Activated T-cell treated with anti-CD3 and anti-CD28 coated beads for 48 hours (primary cell): ENCODE measurements around the gene OPCML.

ENCODE experiments used
- DNase-seq: peaks from one replicate; pipeline ENCODE4 v3.0.0-alpha.2; 2020; ENCODE audit warnings: low read depth

The OPCML gene

GRCh38 chr11:133409799-133410198 lies 122.5 kb downstream of the OPCML start:
- no peak for DNase-seq

- DNase-seq, result no peak
Measured at GRCh38 chr11:133408936-133409335, 123.4 kb downstream of the OPCML start.

GRCh38 chr11:133408402-133408801 lies 123.9 kb downstream of the OPCML start:
- DNase-seq, result no peak

GRCh38 chr11:133406489-133406888 lies 125.8 kb downstream of the OPCML start:
- no peak for DNase-seq

- peak; percentile 1 for DNase-seq
Measured at GRCh38 chr11:133403900-133404299, 128.4 kb downstream of the OPCML start.

GRCh38 chr11:133402551-133402950 lies 129.8 kb downstream of the OPCML start:
- DNase-seq, result no peak

GRCh38 chr11:133399855-133400625 lies 132.3 kb downstream of the OPCML start:
- no peak for DNase-seq

- no peak for DNase-seq
Measured at GRCh38 chr11:133399294-133399693, 133.0 kb downstream of the OPCML start.

GRCh38 chr11:133390803-133391202 lies 141.5 kb downstream of the OPCML start:
- no peak for DNase-seq

GRCh38 chr11:133388975-133389568 lies 143.2 kb downstream of the OPCML start:
- DNase-seq, result no peak

- no peak for DNase-seq
Measured at GRCh38 chr11:133388260-133388659, 144.0 kb downstream of the OPCML start.

- no peak for DNase-seq
Measured at GRCh38 chr11:133386852-133387251, 145.4 kb downstream of the OPCML start.

- DNase-seq, result no peak
Measured at GRCh38 chr11:133386262-133386661, 146.0 kb downstream of the OPCML start.

GRCh38 chr11:133385781-133386180 lies 146.5 kb downstream of the OPCML start:
- DNase-seq, result no peak

GRCh38 chr11:133384731-133385130 lies 147.6 kb downstream of the OPCML start:
- DNase-seq, result no peak

GRCh38 chr11:133383689-133384088 lies 148.6 kb downstream of the OPCML start:
- no peak for DNase-seq

GRCh38 chr11:133383201-133383600 lies 149.1 kb downstream of the OPCML start:
- DNase-seq, result no peak

GRCh38 chr11:133382131-133382812 lies 150.0 kb downstream of the OPCML start:
- no peak for DNase-seq

GRCh38 chr11:133381761-133382130 lies 150.6 kb downstream of the OPCML start:
- DNase-seq, result no peak

GRCh38 chr11:133366147-133366546 lies 166.2 kb downstream of the OPCML start:
- no peak for DNase-seq

GRCh38 chr11:133362916-133363315 lies 169.4 kb downstream of the OPCML start:
- DNase-seq, result no peak

- DNase-seq, result no peak
Measured at GRCh38 chr11:133362156-133362555, 170.1 kb downstream of the OPCML start.

GRCh38 chr11:133361689-133361994 lies 170.7 kb downstream of the OPCML start:
- DNase-seq, result no peak
